ENCODE results near the gene VPS39. TPM values are rescaled to one million over a fixed set of nuclear protein-coding genes. Genes with fewer than 3 reads are reported as not detected.

VPS39 gene
- total and polyA plus RNA-seq, 8 donors: 26.4 to 52.6 (median 32.7) TPM

DNA sequence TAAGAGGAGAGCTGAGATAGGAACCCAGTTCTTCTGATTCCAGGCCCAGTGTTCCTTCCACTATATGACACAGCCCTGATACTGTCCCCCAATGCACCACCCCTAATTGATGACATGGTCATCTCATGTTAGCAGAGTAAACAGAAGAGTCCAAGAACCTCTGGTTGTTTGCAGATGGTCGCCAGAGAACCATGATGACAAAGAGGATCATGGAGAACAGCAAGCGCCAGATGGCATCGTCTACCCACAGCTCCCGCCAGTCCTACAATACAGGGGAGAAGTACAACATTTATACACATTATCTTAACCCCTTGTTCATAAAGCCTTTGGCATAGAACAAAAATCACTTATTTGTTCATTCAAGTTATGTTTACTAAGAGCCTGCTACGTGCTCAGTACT, 18.5 kb upstream of the VPS39 start:
- ATAC-seq: peak in 2 of 4 donors; percentile 45 to 71
- Histone ChIP-seq H3K4me3 (no peak overlapping the region), H3K27me3 (no peaks in the 10 kb centered on the region), H3K36me3 (peaks cover 0 to 39% (median 13%) of the 10 kb centered on the region in 3 donors), H3K27ac (no peak overlapping the region), H3K9me3 (no peaks in the 10 kb centered on the region), H3K4me1 (no peaks in the 10 kb centered on the region)
- TF ChIP-seq, protein P1, sequence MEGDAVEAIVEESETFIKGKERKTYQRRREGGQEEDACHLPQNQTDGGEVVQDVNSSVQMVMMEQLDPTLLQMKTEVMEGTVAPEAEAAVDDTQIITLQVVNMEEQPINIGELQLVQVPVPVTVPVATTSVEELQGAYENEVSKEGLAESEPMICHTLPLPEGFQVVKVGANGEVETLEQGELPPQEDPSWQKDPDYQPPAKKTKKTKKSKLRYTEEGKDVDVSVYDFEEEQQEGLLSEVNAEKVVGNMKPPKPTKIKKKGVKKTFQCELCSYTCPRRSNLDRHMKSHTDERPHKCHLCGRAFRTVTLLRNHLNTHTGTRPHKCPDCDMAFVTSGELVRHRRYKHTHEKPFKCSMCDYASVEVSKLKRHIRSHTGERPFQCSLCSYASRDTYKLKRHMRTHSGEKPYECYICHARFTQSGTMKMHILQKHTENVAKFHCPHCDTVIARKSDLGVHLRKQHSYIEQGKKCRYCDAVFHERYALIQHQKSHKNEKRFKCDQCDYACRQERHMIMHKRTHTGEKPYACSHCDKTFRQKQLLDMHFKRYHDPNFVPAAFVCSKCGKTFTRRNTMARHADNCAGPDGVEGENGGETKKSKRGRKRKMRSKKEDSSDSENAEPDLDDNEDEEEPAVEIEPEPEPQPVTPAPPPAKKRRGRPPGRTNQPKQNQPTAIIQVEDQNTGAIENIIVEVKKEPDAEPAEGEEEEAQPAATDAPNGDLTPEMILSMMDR (IDR thresholded peaks at IDR 0.05): no peak
- DNase-seq: no peak
- no peak for FAIRE-seq
- intact Hi-C loops (cut with DNase I): loop anchor here in 1 of 3 donors (10.0 kb wide), 1 partner anchor 62 kb away; no protein-coding TSS in a partner anchor
- WGBS, 2 donors: 87 to 91% methylated on average over 5 of the region's 5 CpGs

DNA sequence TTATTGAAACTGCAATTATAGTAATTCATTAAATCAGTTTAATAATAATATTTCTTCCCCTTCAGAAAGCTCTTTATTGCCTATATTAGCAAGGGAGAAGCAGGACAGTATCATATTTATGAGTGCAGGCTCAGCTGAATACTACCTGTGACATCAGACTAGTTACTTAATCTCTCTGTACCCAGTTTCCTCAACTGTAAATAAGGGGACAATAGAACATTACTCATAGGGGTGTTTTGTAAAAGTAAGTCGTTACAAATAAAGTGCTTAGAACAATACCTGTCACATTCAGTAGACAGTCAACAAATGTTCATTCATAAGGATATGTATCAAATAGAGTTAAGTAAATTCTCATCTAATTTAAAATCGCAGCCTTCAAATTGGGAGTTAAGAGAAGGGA, 12.1 kb upstream of the VPS39 start:
- H3K27ac ChIP-seq: no peak overlapping the region
- 49 to 50% methylated on average over 2 of the region's 2 CpGs for WGBS, 2 donors
- H3K4me1 ChIP-seq: no peaks in the 10 kb centered on the region
- no peak for FAIRE-seq
- no peak for ATAC-seq
- intact Hi-C loops (cut with DNase I): loop anchor here in 1 of 3 donors (10.0 kb wide), 1 partner anchor 55 kb away; no protein-coding TSS in a partner anchor
- DNase-seq: no peak
- TF ChIP-seq, protein P1 (IDR thresholded peaks at IDR 0.05): no peak
- no peak overlapping the region for H3K4me3 ChIP-seq
- H3K27me3 ChIP-seq: no peaks in the 10 kb centered on the region
- peaks cover 0 to 52% (median 14%) of the 10 kb centered on the region in 3 donors for H3K36me3 ChIP-seq
- H3K9me3 ChIP-seq: no peaks in the 10 kb centered on the region

DNA sequence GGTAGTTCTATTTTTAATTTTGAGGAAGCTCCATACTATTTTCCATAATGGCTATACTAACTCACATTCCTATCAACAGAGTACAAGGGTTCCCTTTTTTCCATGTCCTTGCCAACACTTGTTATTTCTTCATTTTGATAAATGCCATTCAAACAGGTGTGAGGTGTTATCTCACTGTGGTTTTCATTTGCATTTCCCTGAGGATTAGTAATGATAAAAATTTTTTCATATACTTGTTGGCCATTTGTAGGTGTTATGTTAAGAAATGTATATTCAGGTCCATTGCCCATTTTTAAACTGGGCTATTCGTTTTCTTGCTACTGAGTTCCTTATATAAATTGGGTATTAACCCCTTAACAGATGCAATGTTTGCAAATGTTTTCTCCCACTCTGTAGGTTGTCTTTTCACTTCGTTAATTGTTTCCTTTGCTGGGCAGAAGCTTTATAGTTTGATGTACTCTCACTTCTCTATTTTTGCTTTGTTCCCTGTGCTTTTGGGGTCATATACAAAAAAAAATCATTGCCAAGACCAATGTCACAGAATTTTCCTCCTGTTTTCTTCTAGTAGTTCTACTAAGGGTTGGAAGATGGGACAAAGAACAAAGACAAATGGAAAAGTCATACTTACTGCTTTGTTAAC, 11.0 kb upstream of the VPS39 start:
- H3K36me3 ChIP-seq: peaks cover 0 to 49% (median 14%) of the 10 kb centered on the region in 3 donors
- no peaks in the 10 kb centered on the region for H3K4me1 ChIP-seq
- no peak for ATAC-seq
- DNase-seq: no peak
- no peaks in the 10 kb centered on the region for H3K9me3 ChIP-seq
- no peak for FAIRE-seq
- H3K4me3 ChIP-seq: no peak overlapping the region
- TF ChIP-seq, protein P1 (IDR thresholded peaks at IDR 0.05): no peak
- H3K27ac ChIP-seq: no peak overlapping the region
- H3K27me3 ChIP-seq: no peaks in the 10 kb centered on the region
- 29% methylated on average over 2 of the region's 2 CpGs for WGBS, 2 donors
- intact Hi-C loops (cut with DNase I): no loop called here

DNA sequence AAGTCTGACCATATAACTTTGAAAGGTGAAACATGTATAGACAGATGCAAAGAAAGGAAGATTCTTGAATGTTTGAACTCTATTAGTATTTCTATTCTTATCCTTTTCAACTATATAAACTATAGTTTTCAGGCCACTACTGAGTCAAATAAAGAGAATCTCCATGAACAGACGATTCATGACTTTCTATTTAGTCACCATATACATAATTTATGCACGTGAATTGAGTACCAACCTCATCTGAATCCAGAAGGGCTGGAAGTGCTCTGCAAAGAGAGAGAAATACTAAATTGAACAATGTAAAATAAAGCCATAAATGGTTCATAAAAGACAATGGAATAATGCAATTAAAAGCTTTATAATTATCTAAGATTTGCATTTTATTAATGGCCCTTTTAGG, 9.5 kb upstream of the VPS39 start:
- no peaks in the 10 kb centered on the region for H3K9me3 ChIP-seq
- intact Hi-C loops (cut with DNase I): no loop called here
- H3K27me3 ChIP-seq: no peaks in the 10 kb centered on the region
- no peak for ATAC-seq
- H3K36me3 ChIP-seq: peaks cover 0 to 45% (median 14%) of the 10 kb centered on the region in 3 donors
- DNase-seq: no peak
- H3K27ac ChIP-seq: no peak overlapping the region
- TF ChIP-seq, protein P1 (IDR thresholded peaks at IDR 0.05): no peak
- no peaks in the 10 kb centered on the region for H3K4me1 ChIP-seq
- FAIRE-seq: no peak
- H3K4me3 ChIP-seq: no peak overlapping the region
- WGBS, 2 donors: 72 to 85% methylated on average over 2 of the region's 2 CpGs

All from pancreas (tissue), 10 donors.